Natural killer cell (primary cell): ENCODE measurements around the gene IPO4. TPM values are rescaled to one million over a fixed set of nuclear protein-coding genes. Genes with fewer than 3 reads are reported as not detected.

Source experiments
- ATAC-seq, 3 donors: fragments of 150-1000 bp in 2 of 3; fragments of 200-7000 bp in 1 of 3; cut with Tn5 transposase; 1 replicate in 1 of 3; 2 replicates in 2 of 3; pipeline ENCODE4 v1.10.0; 2021; ENCODE audit warnings: mild to moderate bottlenecking in 2 of 3, moderate library complexity in 2 of 3
- DNase-seq, 2 donors: peaks; one replicate each; pipeline versions ENCODE4 v3.0.0 to v3.0.0-alpha.2; 2013 to 2021; ENCODE audit warnings: mixed read lengths in 1 of 2
- H3K27ac ChIP-seq: one replicate; pipeline ENCODE4 v1.5.1; 2013; ENCODE audit warnings: mild to moderate bottlenecking, low read length
- H3K27me3 ChIP-seq: one replicate; pipeline ENCODE4 v1.6.1; 2013; ENCODE audit warnings: low read length; ENCODE audit not compliant: control insufficient read depth, insufficient read depth
- H3K36me3 ChIP-seq: one replicate; pipeline ENCODE4 v1.6.1; 2013; ENCODE audit warnings: low read length; ENCODE audit not compliant: control insufficient read depth, insufficient read depth
- H3K4me1 ChIP-seq: one replicate; pipeline ENCODE4 v1.6.1; 2013; ENCODE audit warnings: low read length; ENCODE audit not compliant: control insufficient read depth, insufficient read depth
- H3K4me3 ChIP-seq: one replicate; pipeline ENCODE4 v1.5.1; 2013; ENCODE audit warnings: low read length
- H3K9me3 ChIP-seq: one replicate; pipeline ENCODE4 v1.6.1; 2013; ENCODE audit warnings: low read length; ENCODE audit not compliant: control insufficient read depth, insufficient read depth
- H3K27ac Mint-ChIP-seq, 2 donors: one replicate each; pipeline ENCODE4 v1.8.0; 2022; ENCODE audit warnings: mild to moderate bottlenecking in 2 of 2, mixed read lengths in 2 of 2, moderate library complexity in 1 of 2
- H3K27me3 Mint-ChIP-seq, 2 donors: one replicate each; pipeline ENCODE4 v1.8.0; 2022; ENCODE audit warnings: low read depth in 2 of 2, mixed read lengths in 2 of 2
- H3K36me3 Mint-ChIP-seq: one replicate; pipeline ENCODE4 v1.8.0; 2022; ENCODE audit warnings: mixed read lengths
- H3K4me1 Mint-ChIP-seq, 2 donors: one replicate each; pipeline ENCODE4 v1.8.0; 2022; ENCODE audit warnings: mixed read lengths in 2 of 2
- H3K4me3 Mint-ChIP-seq: one replicate; pipeline ENCODE4 v1.8.0; 2022; ENCODE audit warnings: mild to moderate bottlenecking, moderate library complexity, mixed read lengths
- H3K9me3 Mint-ChIP-seq, 2 donors: one replicate each; pipeline ENCODE4 v1.8.0; 2022; ENCODE audit warnings: mixed read lengths in 2 of 2
- WGBS: methylation state at CpG from one replicate; pipeline ENCODE4 v1.1.7; 2013; ENCODE audit warnings: missing lambda C conversion rate; ENCODE audit not compliant: insufficient coverage; 5-methylcytosine and 5-hydroxymethylcytosine counted together
- intact Hi-C: fragments of 100-400 bp; cut with micrococcal nuclease; formaldehyde crosslinking; loops from one replicate; pipeline ENCODE4 v1.14.2; 2022
- total RNA-seq, 4 donors: library from RNA; stranded (reverse); fragments of 120-200 nt in 1 of 4; gene quantifications; one replicate each; pipeline versions ENCODE4 v1.2.3 to v1.2.4, GENCODE V29; 2013 to 2022
- TF ChIP-seq, protein P1 (sequence below): fragments of 200-600 bp; IDR thresholded peaks from one replicate; pipeline ENCODE4 v1.8.0; 2022; ENCODE audit warnings: antibody characterized with exemption

The IPO4 gene
- total RNA-seq, 3 donors from 2014 or later (not counting 1 experiment from before 2014, with no cell fraction given), result 46.2 to 61.5 (median 51.9) TPM

DNA sequence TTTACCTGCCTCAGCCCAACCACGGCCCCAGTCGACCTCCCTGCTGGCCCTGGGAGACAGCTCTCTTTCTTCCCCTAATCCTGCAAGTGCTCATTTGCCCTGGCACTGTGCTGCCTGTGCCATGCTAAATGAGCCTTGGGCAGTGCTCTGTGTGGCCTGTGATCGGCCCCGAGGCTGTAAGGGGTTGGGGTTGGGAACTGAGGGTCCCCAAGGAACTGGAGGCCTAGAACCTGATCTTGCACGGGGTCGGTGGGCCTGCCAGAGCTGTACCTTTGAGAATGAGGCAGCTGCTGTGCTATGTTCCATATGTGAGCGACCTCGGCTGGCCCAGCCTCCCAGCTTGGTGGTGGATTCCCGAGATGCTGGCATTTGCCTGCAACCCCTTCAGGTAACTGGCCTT, 38.6 kb downstream of the IPO4 start:
- 97% methylated on average over 9 of the region's 9 CpGs for WGBS
- Histone ChIP-seq H3K27ac (no peak overlapping the region), H3K36me3 (peaks cover 45% of the 10 kb centered on the region), H3K4me3 (no peak overlapping the region), H3K9me3 (no peaks in the 10 kb centered on the region), H3K4me1 (peaks cover 25% of the 10 kb centered on the region), H3K27me3 (no peaks in the 10 kb centered on the region)
- intact Hi-C loops, result no loop called here
- H3K27me3 Mint-ChIP-seq, result no peaks in the 10 kb centered on the region
- H3K4me3 Mint-ChIP-seq, result no peak overlapping the region
- no peaks in the 10 kb centered on the region for H3K9me3 Mint-ChIP-seq
- no peak for ATAC-seq
- DNase-seq, result no peak
- H3K27ac Mint-ChIP-seq, result no peak overlapping the region
- TF ChIP-seq, protein P1, sequence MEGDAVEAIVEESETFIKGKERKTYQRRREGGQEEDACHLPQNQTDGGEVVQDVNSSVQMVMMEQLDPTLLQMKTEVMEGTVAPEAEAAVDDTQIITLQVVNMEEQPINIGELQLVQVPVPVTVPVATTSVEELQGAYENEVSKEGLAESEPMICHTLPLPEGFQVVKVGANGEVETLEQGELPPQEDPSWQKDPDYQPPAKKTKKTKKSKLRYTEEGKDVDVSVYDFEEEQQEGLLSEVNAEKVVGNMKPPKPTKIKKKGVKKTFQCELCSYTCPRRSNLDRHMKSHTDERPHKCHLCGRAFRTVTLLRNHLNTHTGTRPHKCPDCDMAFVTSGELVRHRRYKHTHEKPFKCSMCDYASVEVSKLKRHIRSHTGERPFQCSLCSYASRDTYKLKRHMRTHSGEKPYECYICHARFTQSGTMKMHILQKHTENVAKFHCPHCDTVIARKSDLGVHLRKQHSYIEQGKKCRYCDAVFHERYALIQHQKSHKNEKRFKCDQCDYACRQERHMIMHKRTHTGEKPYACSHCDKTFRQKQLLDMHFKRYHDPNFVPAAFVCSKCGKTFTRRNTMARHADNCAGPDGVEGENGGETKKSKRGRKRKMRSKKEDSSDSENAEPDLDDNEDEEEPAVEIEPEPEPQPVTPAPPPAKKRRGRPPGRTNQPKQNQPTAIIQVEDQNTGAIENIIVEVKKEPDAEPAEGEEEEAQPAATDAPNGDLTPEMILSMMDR, result no peak
- H3K36me3 Mint-ChIP-seq, result no peaks in the 10 kb centered on the region
- H3K4me1 Mint-ChIP-seq, result peaks cover 43 to 53% of the 10 kb centered on the region in 2 donors

DNA sequence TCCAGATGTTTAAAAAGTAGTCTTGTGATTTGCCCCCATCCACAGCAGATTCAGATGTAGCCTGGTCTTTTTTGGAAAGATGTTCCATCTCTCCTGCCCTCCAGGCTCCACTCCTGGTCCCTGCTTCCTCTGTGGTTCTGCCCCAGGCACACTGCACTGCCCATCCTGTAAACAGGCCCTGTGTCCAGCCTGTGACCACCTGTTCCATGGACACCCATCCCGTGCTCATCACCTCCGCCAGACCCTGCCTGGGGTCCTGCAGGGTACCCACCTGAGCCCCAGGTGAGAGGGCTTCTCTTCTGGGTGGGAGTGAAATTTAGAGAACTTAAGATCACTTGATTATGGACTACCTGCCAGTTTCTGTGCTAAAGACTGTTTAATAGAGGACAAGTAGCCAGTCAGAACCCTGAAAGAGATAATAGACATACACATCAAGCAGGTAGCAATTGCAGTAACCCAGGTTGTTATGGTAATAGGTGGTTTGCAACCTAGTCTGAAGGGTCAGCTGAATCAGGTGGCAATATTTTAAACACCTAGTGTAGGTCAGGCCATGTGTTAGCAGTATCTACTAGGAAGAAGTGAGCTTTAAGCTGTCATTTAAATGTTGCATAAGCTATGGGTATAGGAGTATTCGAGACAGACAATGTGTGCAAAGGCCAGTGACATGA, 39.2 kb downstream of the IPO4 start:
- Histone ChIP-seq H3K27me3 (no peaks in the 10 kb centered on the region), H3K36me3 (peaks cover 42% of the 10 kb centered on the region), H3K27ac (no peak overlapping the region), H3K4me1 (peaks cover 28% of the 10 kb centered on the region), H3K9me3 (no peaks in the 10 kb centered on the region), H3K4me3 (no peak overlapping the region)
- no peak for DNase-seq
- WGBS, result 98% methylated on average over 3 of the region's 3 CpGs
- H3K4me1 Mint-ChIP-seq, result peaks cover 48 to 59% of the 10 kb centered on the region in 2 donors
- TF ChIP-seq, protein P1, result no peak
- H3K4me3 Mint-ChIP-seq, result peak overlapping the region; percentile 59
- intact Hi-C loops, result no loop called here
- H3K36me3 Mint-ChIP-seq, result peaks cover 1% of the 10 kb centered on the region
- H3K27me3 Mint-ChIP-seq, result no peaks in the 10 kb centered on the region
- no peaks in the 10 kb centered on the region for H3K9me3 Mint-ChIP-seq
- no peak for ATAC-seq
- no peak overlapping the region for H3K27ac Mint-ChIP-seq

DNA sequence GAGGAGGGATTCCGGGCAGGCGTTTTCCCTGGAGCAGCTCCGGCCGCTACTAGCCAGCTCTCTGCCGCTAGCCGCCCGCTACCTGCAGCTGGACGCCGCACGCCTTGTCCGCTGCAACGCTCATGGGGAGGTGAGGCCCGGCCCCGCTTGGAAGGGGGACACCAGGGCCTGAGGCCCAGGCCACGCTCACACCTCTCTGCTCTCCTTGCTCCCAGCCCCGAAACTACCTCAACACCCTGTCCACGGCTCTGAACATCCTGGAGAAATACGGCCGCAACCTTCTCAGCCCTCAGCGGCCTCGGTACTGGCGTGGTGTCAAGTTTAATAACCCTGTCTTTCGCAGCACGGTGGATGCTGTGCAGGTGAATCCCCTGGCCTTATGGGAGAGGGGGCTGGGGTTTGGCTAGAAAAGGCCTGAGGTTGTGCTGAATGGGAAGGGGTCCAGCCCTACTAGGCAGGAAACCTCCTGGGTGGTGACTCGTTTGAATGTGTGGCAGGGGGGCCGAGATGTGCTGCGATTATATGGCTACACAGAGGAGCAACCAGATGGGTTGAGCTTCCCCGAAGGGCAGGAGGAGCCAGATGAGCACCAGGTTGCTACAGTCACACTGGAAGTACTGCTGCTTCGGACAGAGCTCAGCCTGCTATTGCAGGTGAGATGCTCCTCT, 40.7 kb downstream of the IPO4 start:
- Mint-ChIP-seq H3K27me3 (no peaks in the 10 kb centered on the region), H3K4me1 (peaks cover 53 to 70% of the 10 kb centered on the region in 2 donors), H3K9me3 (no peaks in the 10 kb centered on the region), H3K36me3 (peaks cover 7% of the 10 kb centered on the region), H3K27ac (peak overlapping the region; percentile 94), H3K4me3 (peak overlapping the region; percentile 97)
- Histone ChIP-seq H3K9me3 (no peaks in the 10 kb centered on the region), H3K4me3 (peak overlapping the region; percentile 91), H3K27me3 (no peaks in the 10 kb centered on the region), H3K36me3 (peaks cover 54% of the 10 kb centered on the region), H3K27ac (no peak overlapping the region), H3K4me1 (peaks cover 28% of the 10 kb centered on the region)
- WGBS, result 7% methylated on average over 29 of the region's 29 CpGs
- no peak for ATAC-seq
- DNase-seq, result peak in 1 of 2 donors; percentile 33
- TF ChIP-seq, protein P1, result no peak
- intact Hi-C loops, result loop anchor here (1.0 to 2.0 kb wide), 5 partner anchors 12 to 123 kb away; partner anchors contain the start of genes CHMP4A, DCAF11, IPO4 and NRL
